IMR-90 (cell line): ENCODE measurements around the gene CHRM5.

ENCODE experiments used
- BHLHE40 ChIP-seq: fragments of 150-350 bp; IDR thresholded peaks from 2 replicates; pipeline ENCODE4 v1.6.1; 2016; ENCODE audit warnings: mild to moderate bottlenecking, low read depth, low read length
- CEBPB ChIP-seq: IDR thresholded peaks from 2 replicates; pipeline ENCODE4 v1.6.1; 2012; ENCODE audit warnings: low read depth, low read length, improper control_type of control experiment
- FOS ChIP-seq: fragments of 150-350 bp; IDR thresholded peaks from 2 replicates; pipeline ENCODE4 v1.6.1; 2016; ENCODE audit warnings: low read depth, low read length
- POLR2A ChIP-seq: IDR thresholded peaks from 2 replicates; pipeline ENCODE4 v1.6.1; 2012; ENCODE audit warnings: mild to moderate bottlenecking, low read depth, low read length
- RFX5 ChIP-seq: IDR thresholded peaks from 2 replicates; pipeline ENCODE4 v1.8.0; 2012; ENCODE audit warnings: low read depth, mild to moderate bottlenecking, low read length, moderate library complexity
- SMC3 ChIP-seq: fragments of 150-350 bp; IDR thresholded peaks from 2 replicates; pipeline ENCODE4 v1.6.1; 2016; ENCODE audit warnings: low read depth, mild to moderate bottlenecking, antibody characterized with exemption, low read length, moderate library complexity
- TF ChIP-seq, protein P1 (sequence below): conservative IDR thresholded peaks from 2 replicates; pipeline ENCODE4 v1.5.1; 2012; ENCODE audit warnings: mild to moderate bottlenecking, low read depth, low read length, improper control_type of control experiment

DNA sequence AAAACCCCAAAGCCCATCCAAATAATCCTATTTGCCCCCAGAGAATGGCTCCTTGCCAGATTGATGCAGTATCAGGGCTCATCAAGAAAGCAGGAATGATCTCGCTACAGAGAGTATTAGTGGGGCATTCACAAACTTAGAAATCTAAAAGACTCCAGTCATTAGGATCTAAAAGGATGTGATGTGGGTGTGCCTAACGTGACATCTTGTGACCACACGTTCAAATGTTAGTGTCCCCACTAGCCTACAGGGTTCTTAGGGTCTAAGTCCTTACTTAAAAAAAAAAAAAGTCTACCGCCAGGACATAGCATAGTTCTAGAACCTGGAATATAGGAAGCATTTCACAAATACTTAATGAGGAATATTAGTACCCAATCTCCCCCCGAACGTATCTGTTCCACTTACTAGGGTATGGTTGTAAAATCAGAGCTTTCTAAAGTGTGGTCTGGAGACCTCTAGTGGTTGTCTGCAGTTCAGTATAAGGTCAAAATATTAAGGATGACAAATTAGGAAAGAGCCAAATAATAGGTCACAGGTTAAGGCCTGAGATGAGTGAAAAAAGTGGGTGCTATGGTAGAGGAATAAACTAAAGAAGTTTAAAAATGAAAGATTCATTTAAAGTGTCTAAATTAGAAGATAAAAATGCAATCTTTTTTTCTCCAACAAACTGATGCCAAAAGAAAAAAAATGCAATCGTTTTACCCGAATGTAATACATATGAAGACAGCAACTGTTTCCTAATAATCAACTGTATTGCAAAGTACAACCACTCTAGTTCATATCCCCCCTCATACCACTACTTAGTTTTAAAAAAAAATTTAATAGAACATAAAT lies 4.2 kb upstream of the CHRM5 start:
- TF ChIP-seq, protein P1, sequence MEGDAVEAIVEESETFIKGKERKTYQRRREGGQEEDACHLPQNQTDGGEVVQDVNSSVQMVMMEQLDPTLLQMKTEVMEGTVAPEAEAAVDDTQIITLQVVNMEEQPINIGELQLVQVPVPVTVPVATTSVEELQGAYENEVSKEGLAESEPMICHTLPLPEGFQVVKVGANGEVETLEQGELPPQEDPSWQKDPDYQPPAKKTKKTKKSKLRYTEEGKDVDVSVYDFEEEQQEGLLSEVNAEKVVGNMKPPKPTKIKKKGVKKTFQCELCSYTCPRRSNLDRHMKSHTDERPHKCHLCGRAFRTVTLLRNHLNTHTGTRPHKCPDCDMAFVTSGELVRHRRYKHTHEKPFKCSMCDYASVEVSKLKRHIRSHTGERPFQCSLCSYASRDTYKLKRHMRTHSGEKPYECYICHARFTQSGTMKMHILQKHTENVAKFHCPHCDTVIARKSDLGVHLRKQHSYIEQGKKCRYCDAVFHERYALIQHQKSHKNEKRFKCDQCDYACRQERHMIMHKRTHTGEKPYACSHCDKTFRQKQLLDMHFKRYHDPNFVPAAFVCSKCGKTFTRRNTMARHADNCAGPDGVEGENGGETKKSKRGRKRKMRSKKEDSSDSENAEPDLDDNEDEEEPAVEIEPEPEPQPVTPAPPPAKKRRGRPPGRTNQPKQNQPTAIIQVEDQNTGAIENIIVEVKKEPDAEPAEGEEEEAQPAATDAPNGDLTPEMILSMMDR = peak; percentile 64
- TF ChIP-seq CEBPB (no peak), FOS (no peak), SMC3 (peak; percentile 56), POLR2A (no peak), RFX5 (no peak), BHLHE40 (no peak)
